Stimulated activated CD8-positive, alpha-beta memory T cell treated with anti-CD3 and anti-CD28 coated beads, Interleukin-15, amount 100 ng/mL, for 48 hours (primary cell): ENCODE measurements around the gene ANKRD31.
"Not testable (repeated sequence)": the region's sequence is repeated elsewhere in the genome, so short reads cannot be mapped to it uniquely, and the experiment has no call there.

Experiments used
- DNase-seq, 2 donors: peaks; one replicate each; pipeline ENCODE4 v3.0.0-alpha.2; 2020; ENCODE audit warnings: low read depth in 2 of 2

Gene ANKRD31

GRCh38 chr5:75152860-75153259, 83.8 kb downstream of the ANKRD31 start:
- DNase-seq: no peak

GRCh38 chr5:75148051-75148450, 88.6 kb downstream of the ANKRD31 start:
- no peak for DNase-seq

GRCh38 chr5:75142566-75143136, 94.0 kb downstream of the ANKRD31 start:
- DNase-seq: no peak

- DNase-seq: no peak
Observed at GRCh38 chr5:75140277-75140676, 96.4 kb downstream of the ANKRD31 start.

- no peak for DNase-seq
Observed at GRCh38 chr5:75138689-75139088, 98.0 kb downstream of the ANKRD31 start.

GRCh38 chr5:75130818-75131349, 105.8 kb downstream of the ANKRD31 start:
- DNase-seq: no peak

- DNase-seq: no peak
Observed at GRCh38 chr5:75116856-75117255, 119.8 kb downstream of the ANKRD31 start.

GRCh38 chr5:75114311-75114710, 122.4 kb downstream of the ANKRD31 start:
- not testable (repeated sequence) for DNase-seq

- no peak for DNase-seq
Observed at GRCh38 chr5:75113354-75114113, 123.1 kb downstream of the ANKRD31 start.

- DNase-seq: no peak
Observed at GRCh38 chr5:75108931-75109596, 127.6 kb downstream of the ANKRD31 start.

- DNase-seq: no peak
Observed at GRCh38 chr5:75108515-75108914, 128.2 kb downstream of the ANKRD31 start.

- DNase-seq: not testable (repeated sequence)
Observed at GRCh38 chr5:75095956-75096355, 140.7 kb downstream of the ANKRD31 start.

GRCh38 chr5:75091597-75091996, 145.1 kb downstream of the ANKRD31 start:
- no peak for DNase-seq

GRCh38 chr5:75089662-75090061, 147.0 kb downstream of the ANKRD31 start:
- no peak for DNase-seq

- DNase-seq: peak; percentile 10 to 50
Observed at GRCh38 chr5:75089137-75089536, 147.5 kb downstream of the ANKRD31 start.

GRCh38 chr5:75088648-75089047, 148.0 kb downstream of the ANKRD31 start:
- no peak for DNase-seq

GRCh38 chr5:75081510-75081909, 155.2 kb downstream of the ANKRD31 start:
- DNase-seq: no peak

- DNase-seq: not testable (repeated sequence)
Observed at GRCh38 chr5:75079346-75079745, 157.3 kb downstream of the ANKRD31 start.

- no peak for DNase-seq
Observed at GRCh38 chr5:75078027-75078426, 158.7 kb downstream of the ANKRD31 start.

- DNase-seq: no peak
Observed at GRCh38 chr5:75072061-75072460, 164.6 kb downstream of the ANKRD31 start.

GRCh38 chr5:75071100-75071499, 165.6 kb downstream of the ANKRD31 start:
- DNase-seq: no peak

- DNase-seq: no peak
Observed at GRCh38 chr5:75067434-75067833, 169.2 kb downstream of the ANKRD31 start.
